ENCODE results near the gene RACGAP1.

The RACGAP1 gene

DNA sequence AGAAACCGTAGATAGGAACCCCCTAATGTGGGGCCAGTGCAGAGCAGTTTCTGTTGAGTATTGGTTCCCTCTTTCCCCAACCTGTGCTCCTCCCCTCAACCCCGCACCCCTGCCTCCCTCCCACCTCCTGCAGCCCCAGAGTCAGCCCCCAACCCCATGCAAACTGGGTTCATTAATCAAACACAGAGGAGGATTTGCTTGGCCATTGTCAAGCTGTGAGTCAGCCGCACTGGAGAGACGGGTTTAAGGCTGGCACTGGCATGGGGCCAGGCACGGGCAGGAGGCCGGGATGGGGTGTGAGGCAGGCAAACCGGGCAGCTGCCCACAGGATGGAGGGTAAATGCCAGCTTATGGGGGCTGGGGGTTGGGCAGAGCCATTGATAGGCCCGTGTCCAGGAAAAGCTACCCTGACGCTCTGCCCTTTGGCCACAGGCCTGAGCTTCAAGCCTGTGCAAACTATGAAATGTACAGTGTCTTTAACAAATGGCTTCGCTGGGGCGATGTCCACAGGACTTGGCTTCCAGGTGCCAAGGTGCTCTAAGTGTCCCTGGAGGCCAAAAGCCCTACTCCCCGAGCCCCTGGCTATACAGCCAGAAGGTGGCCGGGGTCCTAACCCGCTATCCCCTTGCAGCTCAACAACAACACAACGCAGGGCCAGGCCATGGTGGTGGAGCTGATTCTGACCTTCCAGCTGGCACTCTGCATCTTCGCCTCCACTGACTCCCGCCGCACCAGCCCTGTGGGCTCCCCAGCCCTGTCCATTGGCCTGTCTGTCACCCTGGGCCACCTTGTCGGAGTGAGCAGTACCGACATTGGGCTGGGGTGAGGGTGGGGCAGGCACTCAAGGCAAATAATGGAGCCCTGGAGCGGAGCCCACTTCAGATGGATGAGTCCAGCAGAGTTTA is 62.2 kb downstream of the RACGAP1 start:
- TF ChIP-seq FOXP2 (optimal IDR thresholded peaks at IDR 0.05; ENCODE audit: borderline replicate concordance, extremely low read depth, extremely low read length, insufficient read depth) (no peak), POLR2AphosphoS5 (IDR thresholded peaks at IDR 0.05; ENCODE audit: low read depth, low read length) (no peak), SIN3A (IDR thresholded peaks at IDR 0.05; ENCODE audit: borderline replicate concordance, insufficient read depth, low read length) (no peak), TAF1 (IDR thresholded peaks at IDR 0.05; ENCODE audit: borderline replicate concordance, insufficient read depth, low read length) (no peak)
- TF ChIP-seq, protein P1, sequence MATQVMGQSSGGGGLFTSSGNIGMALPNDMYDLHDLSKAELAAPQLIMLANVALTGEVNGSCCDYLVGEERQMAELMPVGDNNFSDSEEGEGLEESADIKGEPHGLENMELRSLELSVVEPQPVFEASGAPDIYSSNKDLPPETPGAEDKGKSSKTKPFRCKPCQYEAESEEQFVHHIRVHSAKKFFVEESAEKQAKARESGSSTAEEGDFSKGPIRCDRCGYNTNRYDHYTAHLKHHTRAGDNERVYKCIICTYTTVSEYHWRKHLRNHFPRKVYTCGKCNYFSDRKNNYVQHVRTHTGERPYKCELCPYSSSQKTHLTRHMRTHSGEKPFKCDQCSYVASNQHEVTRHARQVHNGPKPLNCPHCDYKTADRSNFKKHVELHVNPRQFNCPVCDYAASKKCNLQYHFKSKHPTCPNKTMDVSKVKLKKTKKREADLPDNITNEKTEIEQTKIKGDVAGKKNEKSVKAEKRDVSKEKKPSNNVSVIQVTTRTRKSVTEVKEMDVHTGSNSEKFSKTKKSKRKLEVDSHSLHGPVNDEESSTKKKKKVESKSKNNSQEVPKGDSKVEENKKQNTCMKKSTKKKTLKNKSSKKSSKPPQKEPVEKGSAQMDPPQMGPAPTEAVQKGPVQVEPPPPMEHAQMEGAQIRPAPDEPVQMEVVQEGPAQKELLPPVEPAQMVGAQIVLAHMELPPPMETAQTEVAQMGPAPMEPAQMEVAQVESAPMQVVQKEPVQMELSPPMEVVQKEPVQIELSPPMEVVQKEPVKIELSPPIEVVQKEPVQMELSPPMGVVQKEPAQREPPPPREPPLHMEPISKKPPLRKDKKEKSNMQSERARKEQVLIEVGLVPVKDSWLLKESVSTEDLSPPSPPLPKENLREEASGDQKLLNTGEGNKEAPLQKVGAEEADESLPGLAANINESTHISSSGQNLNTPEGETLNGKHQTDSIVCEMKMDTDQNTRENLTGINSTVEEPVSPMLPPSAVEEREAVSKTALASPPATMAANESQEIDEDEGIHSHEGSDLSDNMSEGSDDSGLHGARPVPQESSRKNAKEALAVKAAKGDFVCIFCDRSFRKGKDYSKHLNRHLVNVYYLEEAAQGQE (IDR thresholded peaks at IDR 0.05; ENCODE audit: insufficient read depth in 1 of 2, low read depth in 2 of 2, low read length in 2 of 2): no peak

DNA sequence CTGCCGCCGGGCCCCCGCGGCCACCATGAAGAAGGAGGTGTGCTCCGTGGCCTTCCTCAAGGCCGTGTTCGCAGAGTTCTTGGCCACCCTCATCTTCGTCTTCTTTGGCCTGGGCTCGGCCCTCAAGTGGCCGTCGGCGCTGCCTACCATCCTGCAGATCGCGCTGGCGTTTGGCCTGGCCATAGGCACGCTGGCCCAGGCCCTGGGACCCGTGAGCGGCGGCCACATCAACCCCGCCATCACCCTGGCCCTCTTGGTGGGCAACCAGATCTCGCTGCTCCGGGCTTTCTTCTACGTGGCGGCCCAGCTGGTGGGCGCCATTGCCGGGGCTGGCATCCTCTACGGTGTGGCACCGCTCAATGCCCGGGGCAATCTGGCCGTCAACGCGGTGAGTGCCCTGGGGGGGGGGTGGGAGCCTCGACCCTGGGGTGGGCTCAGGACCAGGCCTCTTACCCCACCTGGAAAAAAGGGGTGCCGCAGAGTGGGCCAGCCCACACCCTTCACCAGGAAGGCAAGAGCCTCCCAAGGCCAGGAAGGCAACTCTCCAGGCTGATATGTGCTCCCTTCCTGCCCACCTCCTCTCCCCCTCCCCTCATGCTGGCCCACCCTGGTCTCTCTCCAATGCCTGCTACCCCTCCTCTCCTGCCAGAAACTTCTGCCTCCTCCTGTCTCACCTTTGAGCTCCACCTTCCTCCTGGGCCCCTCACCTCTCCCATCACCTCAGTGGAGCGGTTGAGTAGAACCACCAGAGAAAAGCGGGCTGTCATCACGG is 63.1 kb downstream of the RACGAP1 start:
- TF ChIP-seq FOXP2 (optimal IDR thresholded peaks at IDR 0.05; ENCODE audit: borderline replicate concordance, extremely low read depth, extremely low read length, insufficient read depth) (no peak), POLR2AphosphoS5 (IDR thresholded peaks at IDR 0.05; ENCODE audit: low read depth, low read length) (no peak), SIN3A (IDR thresholded peaks at IDR 0.05; ENCODE audit: borderline replicate concordance, insufficient read depth, low read length) (no peak), TAF1 (IDR thresholded peaks at IDR 0.05; ENCODE audit: borderline replicate concordance, insufficient read depth, low read length) (no peak)
- TF ChIP-seq, protein P1 (IDR thresholded peaks at IDR 0.05; ENCODE audit: insufficient read depth in 1 of 2, low read depth in 2 of 2, low read length in 2 of 2): no peak

DNA sequence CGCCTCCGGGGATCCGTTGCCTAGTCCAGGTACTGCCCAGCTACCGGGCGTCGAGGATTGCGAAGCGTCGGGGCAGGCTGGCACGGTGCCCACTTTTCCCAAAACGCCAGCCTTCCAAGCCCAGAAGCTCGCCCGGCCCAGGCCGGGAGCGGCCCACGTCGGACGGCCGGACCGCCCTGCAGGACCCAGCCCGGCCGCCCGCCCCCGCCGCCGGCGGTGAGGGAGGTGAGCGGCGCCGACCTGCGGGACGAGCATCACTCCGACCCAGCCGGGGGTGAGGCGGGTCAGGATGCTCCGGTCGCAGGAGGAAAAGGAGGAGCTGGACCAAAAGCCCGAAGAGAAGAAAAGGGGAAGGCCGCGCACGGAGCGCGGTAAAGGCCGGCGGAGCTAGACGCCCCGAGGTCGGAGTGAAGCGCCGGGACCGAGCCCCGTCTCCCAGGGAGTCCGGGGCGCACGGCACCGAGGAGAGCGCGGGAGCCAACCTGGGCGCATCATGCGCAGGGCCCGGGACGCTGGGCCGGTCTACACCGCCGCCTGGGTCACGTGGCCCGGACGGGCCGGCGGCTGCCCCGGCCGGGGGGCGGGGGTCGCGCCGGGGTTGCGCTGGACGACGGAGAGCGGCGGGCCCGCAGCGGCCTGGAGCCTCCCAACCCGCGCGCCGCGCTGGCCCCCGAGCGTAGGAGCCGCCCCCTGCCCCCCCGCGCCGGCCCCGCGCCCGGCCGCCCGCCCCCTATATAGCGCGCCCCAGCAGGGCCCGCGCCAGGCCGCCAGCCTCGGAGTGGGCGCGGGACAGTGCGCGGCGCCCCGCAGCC is 64.0 kb downstream of the RACGAP1 start, which contains the start of gene AQP5:
Gene AQP5 (plus strand): TSS at position 762 of the 812 bp plus-strand sequence. CDS start 146 bp downstream, outside the sequence.
- TF ChIP-seq, protein P1 (IDR thresholded peaks at IDR 0.05; ENCODE audit: insufficient read depth in 1 of 2, low read depth in 2 of 2, low read length in 2 of 2): no peak
- TF ChIP-seq SIN3A (IDR thresholded peaks at IDR 0.05; ENCODE audit: borderline replicate concordance, insufficient read depth, low read length) (no peak), TAF1 (IDR thresholded peaks at IDR 0.05; ENCODE audit: borderline replicate concordance, insufficient read depth, low read length) (no peak), POLR2AphosphoS5 (IDR thresholded peaks at IDR 0.05; ENCODE audit: low read depth, low read length) (no peak), FOXP2 (optimal IDR thresholded peaks at IDR 0.05; ENCODE audit: borderline replicate concordance, extremely low read depth, extremely low read length, insufficient read depth) (no peak)

DNA sequence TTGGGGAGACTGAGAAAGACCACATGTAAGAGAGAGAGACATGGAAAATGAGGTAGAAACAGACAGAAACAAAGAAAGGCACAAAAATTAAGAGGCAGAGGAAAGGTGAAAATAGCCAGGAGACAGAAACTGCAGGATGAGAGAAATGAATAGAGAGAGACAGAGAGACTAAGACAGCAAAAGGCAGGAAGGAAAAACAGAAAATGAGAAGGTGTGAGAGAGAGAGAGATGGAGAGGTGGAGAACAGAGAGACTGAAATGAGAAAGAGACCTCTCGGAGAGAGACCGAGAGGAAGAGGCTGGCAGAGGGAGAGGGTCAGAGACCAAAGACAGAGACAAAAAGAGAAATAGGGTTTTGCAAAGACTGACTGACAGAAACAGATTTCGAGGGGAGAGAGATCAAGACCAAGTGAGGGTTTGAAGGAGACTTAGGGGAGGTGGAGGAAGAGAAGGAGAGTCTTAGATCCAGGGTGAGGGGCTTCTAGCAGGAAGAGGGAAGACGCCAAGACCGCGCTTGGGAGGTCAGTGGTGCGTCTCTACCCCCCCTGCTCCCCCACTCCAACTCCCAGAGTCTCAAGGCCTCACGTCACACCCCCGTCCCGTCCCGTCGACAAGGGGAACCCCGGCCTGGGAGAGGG is 64.7 kb downstream of the RACGAP1 start:
- TF ChIP-seq SIN3A (IDR thresholded peaks at IDR 0.05; ENCODE audit: borderline replicate concordance, insufficient read depth, low read length): no peak
- TF ChIP-seq POLR2AphosphoS5 (IDR thresholded peaks at IDR 0.05; ENCODE audit: low read depth, low read length): no peak
- TF ChIP-seq, protein P1 (IDR thresholded peaks at IDR 0.05; ENCODE audit: insufficient read depth in 1 of 2, low read depth in 2 of 2, low read length in 2 of 2): no peak
- no peak for TF ChIP-seq TAF1 (IDR thresholded peaks at IDR 0.05; ENCODE audit: borderline replicate concordance, insufficient read depth, low read length)
- no peak for TF ChIP-seq FOXP2 (optimal IDR thresholded peaks at IDR 0.05; ENCODE audit: borderline replicate concordance, extremely low read depth, extremely low read length, insufficient read depth)

All from PFSK-1 (cell line).